Erythroblast (primary cell): ENCODE measurements around the gene SLC5A5.

Experiments used
- GATA1 ChIP-seq: IDR thresholded peaks from 2 replicates; pipeline ENCODE4 v1.6.1; 2011; ENCODE audit warnings: low read depth, mild to moderate bottlenecking, control low read depth, low read length, moderate library complexity
- POLR2A ChIP-seq: IDR thresholded peaks from 2 replicates; pipeline ENCODE4 v1.6.1; 2011; ENCODE audit warnings: mild to moderate bottlenecking, low read length

- TF ChIP-seq POLR2A = no peak
- TF ChIP-seq GATA1 = no peak
Observed at GRCh38 chr19:17831419-17831888, 40.3 kb upstream of the SLC5A5 start.
